ENCODE measurements around the gene DBH. TPM values are rescaled to one million over a fixed set of nuclear protein-coding genes. Genes with fewer than 3 reads are reported as not detected.

DBH gene
- total RNA-seq, 2 donors from 2014 or later: not detected

DNA sequence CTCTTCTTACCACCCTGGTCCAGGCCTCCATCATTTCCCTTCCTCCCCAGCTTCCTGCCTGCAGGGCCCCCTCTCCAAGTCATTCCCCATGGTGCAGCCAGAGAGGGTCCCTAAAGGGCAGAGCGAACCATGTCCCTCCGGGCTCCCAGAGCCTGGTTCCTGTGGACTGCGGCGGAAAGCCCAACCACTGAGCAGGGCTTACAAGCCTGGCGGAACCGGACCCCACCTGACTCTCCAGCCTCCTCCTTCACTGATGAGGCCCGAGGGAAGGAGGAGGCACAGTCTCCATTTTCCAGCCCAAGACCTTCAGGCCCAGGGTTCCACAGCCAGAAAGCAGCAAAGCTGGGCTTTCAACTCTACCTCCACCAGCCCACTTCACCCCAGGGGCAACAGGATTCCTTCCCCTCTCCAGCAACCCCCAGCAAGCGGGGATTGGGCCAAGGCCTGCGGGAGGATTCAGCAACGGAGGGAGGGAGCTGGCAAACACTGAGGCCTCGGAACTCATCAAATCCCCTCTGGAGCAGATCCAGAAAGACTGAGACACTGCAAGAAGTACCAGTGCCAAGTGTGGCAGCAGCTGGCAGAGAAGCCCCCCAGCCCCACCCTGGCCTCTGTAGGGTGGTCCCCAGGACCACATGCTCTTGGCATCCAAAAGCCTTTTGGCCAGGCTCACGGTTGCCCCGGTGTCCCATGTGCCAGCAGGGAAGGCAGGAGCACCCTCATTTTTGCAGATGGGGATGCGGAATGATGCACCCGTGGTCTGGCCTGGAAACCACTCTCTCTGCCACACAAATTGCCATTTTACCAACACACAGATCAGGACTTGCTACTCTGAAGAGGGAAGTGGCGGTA is 30.1 kb upstream of the DBH start:
- Histone ChIP-seq H3K36me3 (replicated peaks in 1 of 2; ENCODE audit: insufficient read depth in 1 of 2, low read depth in 2 of 2) (no peaks in the 10 kb centered on the region), H3K4me3 (no peak overlapping the region), H3K27ac (no peak overlapping the region), H3K27me3 (peaks cover 0 to 11% of the 10 kb centered on the region in 2 donors), H3K4me1 (peaks cover 6% of the 10 kb centered on the region), H3K9me3 (no peaks in the 10 kb centered on the region)
- TF ChIP-seq CTCF (IDR thresholded peaks at IDR 0.05) (no peak), POLR2A (IDR thresholded peaks at IDR 0.05) (no peak)
- DNase-seq (no peak), ATAC-seq (no peak)
- WGBS, 2 donors: 66 to 75% methylated on average over 7 to 16 of the region's 16 CpGs
- intact Hi-C loops (cut with DNase I): no loop called here

DNA sequence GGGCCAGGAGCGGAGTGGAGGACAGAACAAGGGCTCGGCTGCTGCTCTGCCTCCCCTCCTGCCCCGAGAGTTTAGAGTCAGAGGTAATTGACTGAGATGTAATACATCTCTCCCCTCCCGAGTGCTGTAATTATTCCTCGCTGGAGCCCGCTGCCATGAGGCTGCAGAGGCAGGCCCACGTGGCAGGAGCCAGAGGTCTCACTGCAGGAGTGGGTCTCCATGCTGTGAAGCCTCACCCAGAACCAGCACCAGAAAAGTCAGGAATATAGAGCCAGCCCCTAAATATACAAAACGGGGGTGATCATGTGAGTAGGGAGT is 29.5 kb upstream of the DBH start:
- Histone ChIP-seq H3K27ac (no peak overlapping the region), H3K4me3 (no peak overlapping the region), H3K27me3 (peaks cover 0 to 11% of the 10 kb centered on the region in 2 donors), H3K4me1 (peaks cover 6% of the 10 kb centered on the region), H3K36me3 (replicated peaks in 1 of 2; ENCODE audit: insufficient read depth in 1 of 2, low read depth in 2 of 2) (no peaks in the 10 kb centered on the region), H3K9me3 (no peaks in the 10 kb centered on the region)
- intact Hi-C loops (cut with DNase I): no loop called here
- no peak for DNase-seq
- no peak for ATAC-seq
- WGBS, 2 donors: 36 to 47% methylated on average over 8 of the region's 8 CpGs
- no peak for TF ChIP-seq POLR2A (IDR thresholded peaks at IDR 0.05)
- TF ChIP-seq CTCF (IDR thresholded peaks at IDR 0.05): no peak

DNA sequence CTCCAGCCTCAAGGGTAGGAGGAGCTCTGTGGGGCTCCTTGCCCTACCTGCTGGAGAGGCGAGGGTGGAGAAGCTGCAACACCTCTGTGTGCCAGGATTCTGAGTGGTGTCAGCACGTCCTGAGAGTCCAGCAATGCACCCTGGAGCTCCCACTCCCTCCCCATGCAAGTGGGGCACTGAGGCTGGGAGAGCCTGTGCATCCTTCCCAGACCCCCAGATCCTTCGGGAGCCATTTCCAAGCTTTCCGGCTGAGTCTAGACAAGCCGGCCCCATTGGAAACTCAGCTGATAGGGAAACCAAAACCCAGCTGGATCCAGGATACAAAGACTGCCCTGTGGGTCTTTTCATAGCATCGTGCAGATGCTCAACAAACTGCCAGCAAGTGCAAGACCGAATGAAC is 28.8 kb upstream of the DBH start:
- Histone ChIP-seq H3K27me3 (peaks cover 0 to 11% of the 10 kb centered on the region in 2 donors), H3K36me3 (replicated peaks in 1 of 2; ENCODE audit: insufficient read depth in 1 of 2, low read depth in 2 of 2) (no peaks in the 10 kb centered on the region), H3K4me1 (peaks cover 6% of the 10 kb centered on the region), H3K27ac (no peak overlapping the region), H3K4me3 (no peak overlapping the region), H3K9me3 (no peaks in the 10 kb centered on the region)
- WGBS, 2 donors: 49 to 54% methylated on average over 5 to 7 of the region's 7 CpGs
- TF ChIP-seq CTCF (IDR thresholded peaks at IDR 0.05): no peak
- TF ChIP-seq POLR2A (IDR thresholded peaks at IDR 0.05): no peak
- no peak for DNase-seq
- no peak for ATAC-seq
- intact Hi-C loops (cut with DNase I): no loop called here

- 64 to 81% methylated on average over 5 to 8 of the region's 8 CpGs for WGBS, 2 donors
- H3K4me1 ChIP-seq: peaks cover 6% of the 10 kb centered on the region
- no peaks in the 10 kb centered on the region for H3K9me3 ChIP-seq
- H3K36me3 ChIP-seq (replicated peaks in 1 of 2; ENCODE audit: insufficient read depth in 1 of 2, low read depth in 2 of 2): no peaks in the 10 kb centered on the region
- ATAC-seq: no peak
- no peak overlapping the region for H3K4me3 ChIP-seq
- intact Hi-C loops (cut with DNase I): no loop called here
- TF ChIP-seq CTCF (IDR thresholded peaks at IDR 0.05): no peak
- no peak for TF ChIP-seq POLR2A (IDR thresholded peaks at IDR 0.05)
- peaks cover 0 to 11% of the 10 kb centered on the region in 2 donors for H3K27me3 ChIP-seq
- H3K27ac ChIP-seq: no peak overlapping the region
- DNase-seq: no peak
These were observed 28.2 kb upstream of the DBH start for GRCh38 chr9:133607976-133608375.

DNA sequence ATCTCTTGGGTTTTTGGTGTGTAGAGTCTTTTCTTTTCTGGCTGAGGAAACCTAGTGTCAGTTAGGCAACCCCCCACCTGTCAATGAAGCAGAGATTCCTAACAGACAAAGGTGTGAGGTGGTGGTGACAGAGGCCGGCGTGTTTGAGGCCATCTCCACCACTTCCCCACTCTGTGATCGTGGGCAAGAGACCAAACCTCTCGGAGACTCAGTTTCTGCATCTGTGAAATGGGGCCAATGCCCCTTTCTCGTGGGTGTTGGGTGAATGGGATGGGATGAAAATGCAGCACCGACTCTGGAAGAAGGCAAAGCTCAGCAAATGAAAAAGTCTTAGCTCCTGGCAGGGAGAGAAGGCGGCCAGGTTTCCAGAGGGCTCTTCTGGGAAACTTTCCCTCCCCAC is 27.8 kb upstream of the DBH start:
- TF ChIP-seq POLR2A (IDR thresholded peaks at IDR 0.05): no peak
- TF ChIP-seq CTCF (IDR thresholded peaks at IDR 0.05): no peak
- Histone ChIP-seq H3K4me3 (no peak overlapping the region), H3K27ac (no peak overlapping the region), H3K27me3 (peaks cover 0 to 11% of the 10 kb centered on the region in 2 donors), H3K9me3 (no peaks in the 10 kb centered on the region), H3K36me3 (replicated peaks in 1 of 2; ENCODE audit: insufficient read depth in 1 of 2, low read depth in 2 of 2) (no peaks in the 10 kb centered on the region), H3K4me1 (peaks cover 6% of the 10 kb centered on the region)
- ATAC-seq: no peak
- 59 to 68% methylated on average over 6 to 7 of the region's 7 CpGs for WGBS, 2 donors
- DNase-seq: no peak
- intact Hi-C loops (cut with DNase I): no loop called here

All from body of pancreas (tissue), 4 donors.